A673 (cell line): ENCODE results near the gene INCENP. TPM values are rescaled to one million over a fixed set of nuclear protein-coding genes. Genes with fewer than 3 reads are reported as not detected.

Source experiments
- BruUV-seq: library from RNA; stranded (reverse); fragments of 400-500 nt; replicated peaks from 2 replicates; lab custom pipeline; 2021; lab: Mats Ljungman, UMichigan
- CTCF ChIA-PET: fragments of 300-600 bp; sonication (Branson Sonifier 250); formaldehyde crosslinking; loops from one replicate; lab custom pipeline; 2022; ENCODE audit warnings: antibody characterized with exemption; lab: Charles Lee
- POLR2A ChIA-PET: fragments of 300-600 bp; sonication (Branson Sonifier 250); formaldehyde crosslinking; loops from one replicate; lab custom pipeline; 2022; ENCODE audit warnings: antibody characterized with exemption; ENCODE audit not compliant: low non-redundant PET; lab: Charles Lee
- DNase-seq: peaks from one replicate; pipeline ENCODE4 v3.0.0-alpha.2; 2015; ENCODE audit warnings: low spot score
- H3K27ac ChIP-seq: fragments of 200-600 bp; sonication (generic); 2 replicates; pipeline ENCODE4 v1.5.1; 2016; ENCODE audit warnings: mixed run types, low read depth, mild to moderate bottlenecking, mixed read lengths, antibody characterized with exemption, low read length; ENCODE audit not compliant: poor library complexity, severe bottlenecking
- H3K27me3 ChIP-seq: fragments of 200-600 bp; sonication (generic); replicated peaks from 2 replicates; pipeline ENCODE4 v1.6.1; 2017; ENCODE audit warnings: mixed run types, low read depth, mild to moderate bottlenecking, mixed read lengths, antibody characterized with exemption, low read length; ENCODE audit not compliant: insufficient read depth, poor library complexity
- H3K36me3 ChIP-seq: fragments of 200-600 bp; sonication (generic); 2 replicates; pipeline ENCODE4 v1.6.1; 2016; ENCODE audit warnings: mixed run types, mild to moderate bottlenecking, mixed read lengths, antibody characterized with exemption, low read length; ENCODE audit not compliant: insufficient read depth, poor library complexity, severe bottlenecking
- H3K4me1 ChIP-seq: fragments of 200-600 bp; sonication (generic); 2 replicates; pipeline ENCODE4 v1.6.1; 2017; ENCODE audit warnings: mixed run types, mild to moderate bottlenecking, mixed read lengths, antibody characterized with exemption, low read length; ENCODE audit not compliant: insufficient read depth, poor library complexity, severe bottlenecking
- H3K4me3 ChIP-seq: fragments of 200-600 bp; sonication (generic); 2 replicates; pipeline ENCODE4 v1.5.1; 2016; ENCODE audit warnings: low read depth, mixed run types, mild to moderate bottlenecking, mixed read lengths, low read length; ENCODE audit not compliant: poor library complexity, severe bottlenecking
- H3K9me3 ChIP-seq: fragments of 200-600 bp; sonication (generic); 2 replicates; pipeline ENCODE4 v1.6.1; 2016; ENCODE audit warnings: mixed run types, low read depth, mild to moderate bottlenecking, mixed read lengths, antibody characterized with exemption, low read length; ENCODE audit not compliant: poor library complexity, severe bottlenecking
- CTCF ChIP-seq: fragments of 300-800, 200-600 bp; sonication (generic); conservative IDR thresholded peaks from 2 replicates; pipeline ENCODE4 v1.5.1; 2017; ENCODE audit warnings: low read depth, mild to moderate bottlenecking, antibody characterized with exemption, low read length, moderate library complexity, mixed read lengths
- EZH2 ChIP-seq: fragments of 200-600 bp; sonication (generic); IDR thresholded peaks from 2 replicates; pipeline ENCODE4 v1.6.1; 2017; ENCODE audit warnings: borderline replicate concordance, low read depth, mild to moderate bottlenecking, mixed read lengths, antibody characterized with exemption, low read length; ENCODE audit not compliant: poor library complexity, severe bottlenecking
- intact Hi-C: fragments of 100-400 bp; cut with micrococcal nuclease; formaldehyde crosslinking; loops from one replicate; pipeline ENCODE4 v1.10.0; 2022; ENCODE audit not compliant: unreplicated experiment
- total RNA-seq: library from RNA; stranded (reverse); gene quantifications from 2 replicates; pipeline ENCODE4 v1.2.3, GENCODE V29; 2021

The INCENP gene
- total RNA-seq, 1 experiment from 2014 or later, result 233 TPM

- Histone ChIP-seq H3K36me3 (peaks cover 47% of the 10 kb centered on the region), H3K4me1 (no peaks in the 10 kb centered on the region), H3K4me3 (no peak overlapping the region), H3K9me3 (no peaks in the 10 kb centered on the region), H3K27me3 (no peaks in the 10 kb centered on the region), H3K27ac (no peak overlapping the region)
- intact Hi-C loops, result no loop called here
- CTCF ChIA-PET, result no interaction called here
- BruUV-seq, result no TSS peak
- POLR2A ChIA-PET, result interaction anchor here (0.6 kb wide), 1 partner anchor 90 kb away, joined by 3 read pairs; no protein-coding TSS in a partner anchor
- TF ChIP-seq CTCF (no peak), EZH2 (no peak)
- no peak for DNase-seq
Observed at GRCh38 chr11:62153617-62154016, 29.8 kb downstream of the INCENP start.

GRCh38 chr11:62157603-62158002 is 33.8 kb downstream of the INCENP start:
- intact Hi-C loops, result no loop called here
- no TSS peak for BruUV-seq
- TF ChIP-seq CTCF (no peak), EZH2 (no peak)
- DNase-seq, result no peak
- H3K9me3 ChIP-seq, result no peaks in the 10 kb centered on the region
- ChIA-PET POLR2A (no interaction called here), CTCF (interaction anchor here (0.6 kb wide), 1 partner anchor 109 kb away, joined by 3 read pairs; no protein-coding TSS in a partner anchor)
- peaks cover 9% of the 10 kb centered on the region for H3K36me3 ChIP-seq
- H3K4me3 ChIP-seq, result no peak overlapping the region
- H3K27ac ChIP-seq, result no peak overlapping the region
- no peaks in the 10 kb centered on the region for H3K4me1 ChIP-seq
- no peaks in the 10 kb centered on the region for H3K27me3 ChIP-seq

GRCh38 chr11:62166371-62166770 is 42.6 kb downstream of the INCENP start:
- ChIA-PET POLR2A (no interaction called here), CTCF (no interaction called here)
- DNase-seq, result no peak
- TF ChIP-seq CTCF (no peak), EZH2 (no peak)
- no peak overlapping the region for H3K27ac ChIP-seq
- H3K4me3 ChIP-seq, result no peak overlapping the region
- no peaks in the 10 kb centered on the region for H3K9me3 ChIP-seq
- H3K36me3 ChIP-seq, result no peaks in the 10 kb centered on the region
- no peaks in the 10 kb centered on the region for H3K4me1 ChIP-seq
- intact Hi-C loops, result no loop called here
- no TSS peak for BruUV-seq
- peaks cover 24% of the 10 kb centered on the region for H3K27me3 ChIP-seq
